ENCODE data around the gene RBMS3. TPM values are rescaled to one million over a fixed set of nuclear protein-coding genes. Genes with fewer than 3 reads are reported as not detected.

Gene RBMS3
- total RNA-seq, 6 donors from 2014 or later, result 39.8 to 102 (median 57.2) TPM

- no peak for TF ChIP-seq POLR2A (IDR thresholded peaks at IDR 0.05)
- Histone ChIP-seq H3K27me3 (no peaks in the 10 kb centered on the region), H3K27ac (no peak overlapping the region), H3K36me3 (no peaks in the 10 kb centered on the region), H3K4me3 (no peak overlapping the region), H3K9me3 (no peaks in the 10 kb centered on the region), H3K4me1 (peaks cover 0 to 3% (median 1%) of the 10 kb centered on the region in 4 donors)
- WGBS, 2 donors, result 79 to 85% methylated on average over 1 of the region's 1 CpG
- no peak for DNase-seq
- no peak for ATAC-seq (ENCODE audit: low FRiP score in 2 of 2)
Measured at GRCh38 chr3:29952431-29952830, 671.6 kb downstream of the RBMS3 start.

- Histone ChIP-seq H3K27me3 (no peaks in the 10 kb centered on the region), H3K36me3 (no peaks in the 10 kb centered on the region), H3K9me3 (no peaks in the 10 kb centered on the region), H3K4me3 (no peak overlapping the region), H3K4me1 (peaks cover 0 to 3% (median 1%) of the 10 kb centered on the region in 4 donors), H3K27ac (no peak overlapping the region)
- 35 to 36% methylated on average over 1 of the region's 1 CpG for WGBS, 2 donors
- TF ChIP-seq POLR2AphosphoS5 (IDR thresholded peaks at IDR 0.05) (no peak), CTCF (IDR thresholded peaks at IDR 0.05) (no peak), EP300 (IDR thresholded peaks at IDR 0.05) (no peak)
- DNase-seq (no peak), ATAC-seq (ENCODE audit: low FRiP score in 2 of 2) (no peak)
Measured at GRCh38 chr3:29955413-29955812, 674.5 kb downstream of the RBMS3 start.

- Histone ChIP-seq H3K4me1 (peaks cover 0 to 3% (median 1%) of the 10 kb centered on the region in 4 donors), H3K4me3 (no peak overlapping the region), H3K27ac (no peak overlapping the region), H3K9me3 (no peaks in the 10 kb centered on the region), H3K36me3 (no peaks in the 10 kb centered on the region), H3K27me3 (no peaks in the 10 kb centered on the region)
- WGBS, 2 donors, result 74 to 91% methylated on average over 1 of the region's 1 CpG
- TF ChIP-seq CTCF (IDR thresholded peaks at IDR 0.05), result no peak
- no peak for TF ChIP-seq POLR2A (IDR thresholded peaks at IDR 0.05)
- TF ChIP-seq POLR2AphosphoS5 (IDR thresholded peaks at IDR 0.05), result no peak
- no peak for TF ChIP-seq EP300 (IDR thresholded peaks at IDR 0.05)
- DNase-seq, result no peak
- ATAC-seq (ENCODE audit: low FRiP score in 2 of 2), result no peak
Measured at GRCh38 chr3:29958816-29959215, 677.9 kb downstream of the RBMS3 start.

GRCh38 chr3:29971895-29972294 is 691.0 kb downstream of the RBMS3 start:
- ATAC-seq (ENCODE audit: low FRiP score in 2 of 2), result no peak
- TF ChIP-seq CTCF (IDR thresholded peaks at IDR 0.05), result no peak
- TF ChIP-seq EP300 (IDR thresholded peaks at IDR 0.05), result no peak
- no peak for TF ChIP-seq POLR2A (IDR thresholded peaks at IDR 0.05)
- no peak for TF ChIP-seq POLR2AphosphoS5 (IDR thresholded peaks at IDR 0.05)
- no peaks in the 10 kb centered on the region for H3K9me3 ChIP-seq
- no peak overlapping the region for H3K4me3 ChIP-seq
- no peak overlapping the region for H3K27ac ChIP-seq
- H3K36me3 ChIP-seq, result no peaks in the 10 kb centered on the region
- WGBS, 2 donors, result 57 to 67% methylated on average over 2 of the region's 2 CpGs
- no peaks in the 10 kb centered on the region for H3K4me1 ChIP-seq
- no peak for DNase-seq
- no peaks in the 10 kb centered on the region for H3K27me3 ChIP-seq

- DNase-seq (no peak), ATAC-seq (ENCODE audit: low FRiP score in 2 of 2) (peak in 1 of 2 donors; percentile 82)
- TF ChIP-seq EP300 (IDR thresholded peaks at IDR 0.05) (no peak), CTCF (IDR thresholded peaks at IDR 0.05) (no peak), POLR2A (IDR thresholded peaks at IDR 0.05) (no peak), POLR2AphosphoS5 (IDR thresholded peaks at IDR 0.05) (no peak)
Measured at GRCh38 chr3:29972320-29972993, 691.6 kb downstream of the RBMS3 start.

More at GRCh38 chr3:29972320-29972993, 691.6 kb downstream of the RBMS3 start:
- Histone ChIP-seq H3K9me3 (no peaks in the 10 kb centered on the region), H3K4me1 (no peaks in the 10 kb centered on the region), H3K27ac (no peak overlapping the region), H3K27me3 (no peaks in the 10 kb centered on the region), H3K36me3 (no peaks in the 10 kb centered on the region), H3K4me3 (no peak overlapping the region)
- 34 to 37% methylated on average over 3 of the region's 3 CpGs for WGBS, 2 donors

All from upper lobe of left lung (tissue), 6 donors.